Neural cell (in vitro differentiated cells): Measurements from ENCODE around the gene AKIRIN1. TPM values are rescaled to one million over a fixed set of nuclear protein-coding genes. Genes with fewer than 3 reads are reported as not detected.
"Not testable (repeated sequence)": the region's sequence is repeated elsewhere in the genome, so short reads cannot be mapped to it uniquely, and the experiment has no call there.

Experiments used
- H2AFZ ChIP-seq: fragments of 200-600, 300-800 bp; sonication (generic), shearing (Covaris generic); 2 replicates; pipeline ENCODE4 v1.6.0; 2014; ENCODE audit warnings: low read depth, mild to moderate bottlenecking, antibody characterized with exemption, low read length, moderate library complexity
- H3F3A ChIP-seq: fragments of 200-600 bp; shearing (Covaris generic); 2 replicates; pipeline ENCODE4 v1.6.1; 2016; ENCODE audit warnings: mild to moderate bottlenecking, moderate library complexity, mixed read lengths, antibody characterized with exemption, low read length; ENCODE audit not compliant: insufficient read depth, poor library complexity, severe bottlenecking
- H3K27ac ChIP-seq: fragments of 200-600, 300-800 bp; sonication (generic), shearing (Covaris generic); 2 replicates; pipeline ENCODE4 v1.5.1; 2014; ENCODE audit warnings: mild to moderate bottlenecking, low read length, moderate library complexity
- H3K27me3 ChIP-seq: fragments of 300-800, 200-600 bp; sonication (generic), shearing (Covaris generic); 2 replicates; pipeline ENCODE4 v1.6.0; 2014; ENCODE audit warnings: mild to moderate bottlenecking, low read depth, low read length, moderate library complexity; ENCODE audit not compliant: insufficient read depth
- H3K36me3 ChIP-seq: fragments of 300-800, 200-600 bp; sonication (generic), shearing (Covaris generic); 2 replicates; pipeline ENCODE4 v1.5.1; 2014; ENCODE audit warnings: mild to moderate bottlenecking, antibody characterized with exemption, low read length, moderate library complexity; ENCODE audit not compliant: insufficient read depth
- H3K4me2 ChIP-seq: fragments of 300-800, 200-600 bp; sonication (generic), shearing (Covaris generic); 2 replicates; pipeline ENCODE4 v1.6.0; 2014; ENCODE audit warnings: mild to moderate bottlenecking, low read length
- H3K4me3 ChIP-seq: fragments of 300-800, 200-600 bp; sonication (generic), shearing (Covaris generic); 2 replicates; pipeline ENCODE4 v1.5.1; 2014; ENCODE audit warnings: mild to moderate bottlenecking, low read length, moderate library complexity
- H3K79me2 ChIP-seq: fragments of 200-600 bp; shearing (Covaris generic); replicated peaks from 2 replicates; pipeline ENCODE4 v1.6.0; 2014; ENCODE audit warnings: mild to moderate bottlenecking, low read length, moderate library complexity; ENCODE audit not compliant: insufficient read depth
- H3K9ac ChIP-seq: fragments of 300-800, 200-600 bp; sonication (generic), shearing (Covaris generic); 2 replicates; pipeline ENCODE4 v1.6.1; 2016; ENCODE audit warnings: mild to moderate bottlenecking, low read length, mixed read lengths
- H3K9me2 ChIP-seq: fragments of 200-600 bp; shearing (Covaris generic); 2 replicates; pipeline ENCODE4 v1.6.1; 2016; ENCODE audit warnings: mild to moderate bottlenecking, low read length, mixed read lengths; ENCODE audit not compliant: insufficient read depth
- H3K9me3 ChIP-seq: fragments of 200-600, 300-800 bp; sonication (generic), shearing (Covaris generic); 2 replicates; pipeline ENCODE4 v1.6.1; 2016; ENCODE audit warnings: mild to moderate bottlenecking, mixed run types, low read length, moderate library complexity, mixed read lengths
- H4K20me1 ChIP-seq: fragments of 200-600 bp; shearing (Covaris generic); 2 replicates; pipeline ENCODE4 v1.6.1; 2016; ENCODE audit warnings: mild to moderate bottlenecking, mixed run types; ENCODE audit not compliant: insufficient read depth
- CTCF ChIP-seq: fragments of 450-650 bp; IDR thresholded peaks from 2 replicates; pipeline ENCODE4 v1.5.1; 2014; ENCODE audit warnings: antibody characterized with exemption, mild to moderate bottlenecking, moderate library complexity; ENCODE audit not compliant: poor library complexity, severe bottlenecking
- EP300 ChIP-seq: fragments of 450-650 bp; conservative IDR thresholded peaks from 2 replicates; pipeline ENCODE4 v1.6.1; 2014; ENCODE audit warnings: antibody characterized with exemption, mild to moderate bottlenecking, moderate library complexity; ENCODE audit not compliant: poor library complexity, severe bottlenecking
- EZH2 ChIP-seq: fragments of 200-600, 300-800 bp; shearing (Covaris generic), sonication (generic); IDR thresholded peaks from 2 replicates; pipeline ENCODE4 v1.6.1; 2014; ENCODE audit warnings: antibody characterized with exemption, low read length, borderline replicate concordance, mild to moderate bottlenecking; ENCODE audit not compliant: insufficient read depth, poor library complexity, severe bottlenecking
- MXI1 ChIP-seq: fragments of 450-650 bp; conservative IDR thresholded peaks from 2 replicates; pipeline ENCODE4 v1.6.1; 2014; ENCODE audit warnings: antibody characterized with exemption, mild to moderate bottlenecking; ENCODE audit not compliant: poor library complexity, severe bottlenecking
- POLR2AphosphoS5 ChIP-seq: IDR thresholded peaks from 2 replicates; pipeline ENCODE4 v1.6.1; 2012
- RAD21 ChIP-seq: fragments of 450-650 bp; conservative IDR thresholded peaks from 2 replicates; pipeline ENCODE4 v1.6.1; 2014; ENCODE audit warnings: antibody characterized with exemption, mild to moderate bottlenecking, moderate library complexity
- REST ChIP-seq: IDR thresholded peaks from 2 replicates; pipeline ENCODE4 v1.6.1; 2012; ENCODE audit warnings: borderline replicate concordance
- SMC3 ChIP-seq: fragments of 450-650 bp; conservative IDR thresholded peaks from 2 replicates; pipeline ENCODE4 v1.6.1; 2014; ENCODE audit warnings: antibody characterized with exemption, mild to moderate bottlenecking, moderate library complexity; ENCODE audit not compliant: poor library complexity
- TAF1 ChIP-seq: IDR thresholded peaks from 2 replicates; pipeline ENCODE4 v1.6.1; 2012; ENCODE audit warnings: low read depth
- polyA plus RNA-seq: library from polyadenylated mRNA; depleted of rRNA; stranded (reverse); fragments of >200 nt; gene quantifications from 2 replicates; pipeline ENCODE4 v1.2.3, GENCODE V29; 2014

Gene AKIRIN1
- polyA plus RNA-seq, 1 donor from 2014 or later: 181 TPM

- no peak overlapping the region for H3K4me2 ChIP-seq
- no peaks in the 10 kb centered on the region for H3K9me3 ChIP-seq
- no peak overlapping the region for H3K4me3 ChIP-seq
- TF ChIP-seq REST (no peak), RAD21 (no peak), POLR2AphosphoS5 (no peak), EZH2 (no peak), EP300 (no peak), CTCF (no peak), SMC3 (no peak), TAF1 (no peak), MXI1 (no peak)
- no peaks in the 10 kb centered on the region for H3F3A ChIP-seq
- no peak overlapping the region for H3K27ac ChIP-seq
- H3K79me2 ChIP-seq: no peaks in the 10 kb centered on the region
- no peaks in the 10 kb centered on the region for H3K27me3 ChIP-seq
- no peak overlapping the region for H3K9ac ChIP-seq
- H4K20me1 ChIP-seq: no peaks in the 10 kb centered on the region
- no peaks in the 10 kb centered on the region for H3K9me2 ChIP-seq
- H3K36me3 ChIP-seq: no peaks in the 10 kb centered on the region
- H2AFZ ChIP-seq: no peak overlapping the region
Measured at GRCh38 chr1:39016604-39017171, 25.6 kb downstream of the AKIRIN1 start.

GRCh38 chr1:39017266-39017665, 26.2 kb downstream of the AKIRIN1 start:
- H3K27me3 ChIP-seq: no peaks in the 10 kb centered on the region
- H3K9me3 ChIP-seq: no peaks in the 10 kb centered on the region
- H2AFZ ChIP-seq: no peak overlapping the region
- H3K79me2 ChIP-seq: no peaks in the 10 kb centered on the region
- no peaks in the 10 kb centered on the region for H3F3A ChIP-seq
- H3K9me2 ChIP-seq: no peaks in the 10 kb centered on the region
- H3K4me3 ChIP-seq: no peak overlapping the region
- no peaks in the 10 kb centered on the region for H4K20me1 ChIP-seq
- H3K36me3 ChIP-seq: no peaks in the 10 kb centered on the region
- H3K9ac ChIP-seq: no peak overlapping the region
- TF ChIP-seq CTCF: no peak
- no peak for TF ChIP-seq MXI1
- TF ChIP-seq TAF1: no peak
- no peak for TF ChIP-seq SMC3
- TF ChIP-seq REST: no peak
- TF ChIP-seq EZH2: no peak
- TF ChIP-seq EP300: no peak
- TF ChIP-seq RAD21: no peak
- TF ChIP-seq POLR2AphosphoS5: no peak
- H3K4me2 ChIP-seq: no peak overlapping the region
- no peak overlapping the region for H3K27ac ChIP-seq

- not testable (repeated sequence) for H3K27me3 ChIP-seq, H3K79me2 ChIP-seq, H3K9me3 ChIP-seq
Measured at GRCh38 chr1:39020494-39020893, 29.4 kb downstream of the AKIRIN1 start.

More at GRCh38 chr1:39020494-39020893, 29.4 kb downstream of the AKIRIN1 start:
- not testable (repeated sequence) for H3K9me2 ChIP-seq, H3K27ac ChIP-seq, H3K4me2 ChIP-seq, H4K20me1 ChIP-seq, H3K36me3 ChIP-seq, H3F3A ChIP-seq, H3K9ac ChIP-seq, H2AFZ ChIP-seq, H3K4me3 ChIP-seq
